ENCODE results near the gene UBE2O.

Gene UBE2O

GRCh38 chr17:76439314-76439928 lies 13.5 kb downstream of the UBE2O start:
- no peak for DNase-seq (ENCODE audit: low read depth)

- DNase-seq (ENCODE audit: low read depth) = no peak
These were observed 14.0 kb downstream of the UBE2O start for GRCh38 chr17:76438906-76439305.

GRCh38 chr17:76437467-76438402 lies 15.2 kb downstream of the UBE2O start:
- no peak for DNase-seq (ENCODE audit: low read depth)

GRCh38 chr17:76435751-76436150 lies 17.2 kb downstream of the UBE2O start:
- DNase-seq (ENCODE audit: low read depth) = no peak

- no peak for DNase-seq (ENCODE audit: low read depth)
These were observed 18.1 kb downstream of the UBE2O start for GRCh38 chr17:76434870-76435269.

- no peak for DNase-seq (ENCODE audit: low read depth)
These were observed 19.3 kb downstream of the UBE2O start for GRCh38 chr17:76433693-76434092.

GRCh38 chr17:76432712-76433336 lies 20.1 kb downstream of the UBE2O start:
- no peak for DNase-seq (ENCODE audit: low read depth)

- DNase-seq (ENCODE audit: low read depth) = no peak
These were observed 20.9 kb downstream of the UBE2O start for GRCh38 chr17:76432004-76432403.

GRCh38 chr17:76431509-76431908 lies 21.4 kb downstream of the UBE2O start:
- no peak for DNase-seq (ENCODE audit: low read depth)

- DNase-seq (ENCODE audit: low read depth) = no peak
These were observed 24.4 kb downstream of the UBE2O start for GRCh38 chr17:76428511-76428910.

GRCh38 chr17:76427501-76428231 lies 25.3 kb downstream of the UBE2O start:
- no peak for DNase-seq (ENCODE audit: low read depth)

- no peak for DNase-seq (ENCODE audit: low read depth)
These were observed 26.1 kb downstream of the UBE2O start for GRCh38 chr17:76426853-76427252.

GRCh38 chr17:76422860-76423259 lies 30.1 kb downstream of the UBE2O start:
- no peak for DNase-seq (ENCODE audit: low read depth)

- no peak for DNase-seq (ENCODE audit: low read depth)
These were observed 30.5 kb downstream of the UBE2O start for GRCh38 chr17:76422406-76422805.

GRCh38 chr17:76421044-76421407 lies 31.9 kb downstream of the UBE2O start:
- no peak for DNase-seq (ENCODE audit: low read depth)

- no peak for DNase-seq (ENCODE audit: low read depth)
These were observed 32.5 kb downstream of the UBE2O start for GRCh38 chr17:76420356-76421043.

- no peak for DNase-seq (ENCODE audit: low read depth)
These were observed 33.2 kb downstream of the UBE2O start for GRCh38 chr17:76419576-76420260.

- DNase-seq (ENCODE audit: low read depth) = no peak
These were observed 35.3 kb downstream of the UBE2O start for GRCh38 chr17:76417499-76418143.

- DNase-seq (ENCODE audit: low read depth) = no peak
These were observed 36.1 kb downstream of the UBE2O start for GRCh38 chr17:76416899-76417298.

- no peak for DNase-seq (ENCODE audit: low read depth)
These were observed 36.5 kb downstream of the UBE2O start for GRCh38 chr17:76416457-76416856.

GRCh38 chr17:76415786-76416185 lies 37.2 kb downstream of the UBE2O start:
- no peak for DNase-seq (ENCODE audit: low read depth)

Measured in HS-5 (cell line).